NCI-H2196 treated with DMSO at 0.1 percent for 48 hours (cell line): Measurements from ENCODE around the gene YIPF4.
"Not testable (repeated sequence)": the region's sequence is repeated elsewhere in the genome, so short reads cannot be mapped to it uniquely, and the experiment has no call there.

Experiments
- DNase-seq: peaks from one replicate; lab custom pipeline; 2025; ENCODE audit not compliant: unreplicated experiment; lab: John Stamatoyannopoulos, UW

YIPF4 gene

GRCh38 chr2:32277674-32278477 is at the start of gene YIPF4:
TSS of gene YIPF4 (plus strand) at chr2:32277904. CDS start at chr2:32278156, 252 bp downstream.
- DNase-seq: peak; percentile 81

DNA sequence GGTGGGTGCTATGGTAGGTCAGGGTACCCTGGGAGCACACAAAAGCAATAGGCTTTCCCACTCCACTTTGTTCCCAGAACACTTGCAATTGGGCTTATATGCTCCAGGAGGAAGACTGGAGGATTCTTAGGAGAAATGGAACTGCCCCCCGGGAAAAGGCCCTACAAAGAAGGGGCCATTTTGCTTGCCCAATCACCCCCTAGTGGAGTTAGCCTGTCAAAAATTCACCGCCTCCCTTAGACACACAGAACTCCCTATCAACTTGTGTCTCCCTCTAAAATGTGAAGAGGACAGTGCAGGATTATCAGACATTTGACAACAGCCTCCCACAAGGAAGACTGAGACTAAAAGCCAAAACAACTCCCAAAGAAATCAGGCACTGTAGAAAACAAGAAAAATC is 49.5 kb upstream of the YIPF4 start:
- DNase-seq: no peak

DNA sequence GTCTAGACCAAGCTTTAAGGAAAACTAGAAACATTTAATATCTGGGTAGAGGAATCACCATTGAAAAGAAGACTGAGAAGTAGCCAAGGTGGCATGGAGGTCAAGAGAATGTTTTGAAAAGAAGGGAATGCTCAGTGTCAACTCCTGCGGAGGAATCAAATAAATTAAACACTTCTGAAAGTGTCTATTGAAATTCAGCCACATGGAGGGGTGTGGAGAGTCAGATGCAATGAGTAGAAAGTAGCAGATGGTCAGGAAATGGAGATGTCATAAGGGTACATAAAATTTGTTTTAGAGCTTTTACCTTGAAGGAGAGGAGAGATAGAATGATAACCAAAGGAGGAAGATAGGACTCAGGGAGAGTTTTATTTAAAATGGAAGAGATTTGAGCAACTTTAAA is 48.1 kb upstream of the YIPF4 start:
- peak; percentile 6 for DNase-seq

DNA sequence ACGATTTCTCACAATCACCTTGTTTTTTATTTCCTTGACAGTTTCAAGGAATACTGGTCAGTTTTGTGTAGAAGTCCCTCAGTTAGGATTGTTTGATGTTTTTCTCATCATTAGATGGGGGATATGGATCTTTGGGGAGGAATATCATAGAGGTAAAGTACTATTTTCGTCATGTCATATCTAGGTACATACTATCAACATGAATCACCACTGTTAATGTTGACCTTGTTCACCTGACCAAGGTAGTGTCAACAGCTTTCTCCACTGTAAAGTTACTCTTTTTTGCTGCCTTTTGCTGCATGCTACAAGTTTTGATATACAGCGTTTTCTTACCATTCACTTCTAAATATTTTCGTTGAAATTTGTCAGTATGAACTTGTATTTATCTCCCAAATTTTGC is 45.7 kb upstream of the YIPF4 start:
- no peak for DNase-seq

GRCh38 chr2:32235315-32235714 is 42.4 kb upstream of the YIPF4 start:
- no peak for DNase-seq

DNA sequence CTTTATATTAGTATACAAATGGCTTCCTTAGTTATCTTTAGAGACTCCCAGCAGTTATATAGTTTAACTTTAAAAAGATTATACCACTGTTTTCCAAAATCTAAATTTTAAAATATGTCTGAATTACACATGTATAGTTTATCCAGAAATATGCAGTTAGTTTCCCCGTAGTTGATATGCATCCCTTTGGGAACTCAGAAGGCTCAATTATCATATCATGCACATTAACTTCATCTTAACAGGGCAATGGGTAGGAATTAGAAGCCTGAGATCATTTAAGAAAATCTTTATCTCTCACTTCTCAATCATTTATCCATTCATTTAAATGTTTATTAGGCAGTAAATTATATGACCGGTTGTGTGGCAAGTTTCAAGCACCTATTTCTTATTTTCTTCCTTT is 40.2 kb upstream of the YIPF4 start:
- DNase-seq: no peak

DNA sequence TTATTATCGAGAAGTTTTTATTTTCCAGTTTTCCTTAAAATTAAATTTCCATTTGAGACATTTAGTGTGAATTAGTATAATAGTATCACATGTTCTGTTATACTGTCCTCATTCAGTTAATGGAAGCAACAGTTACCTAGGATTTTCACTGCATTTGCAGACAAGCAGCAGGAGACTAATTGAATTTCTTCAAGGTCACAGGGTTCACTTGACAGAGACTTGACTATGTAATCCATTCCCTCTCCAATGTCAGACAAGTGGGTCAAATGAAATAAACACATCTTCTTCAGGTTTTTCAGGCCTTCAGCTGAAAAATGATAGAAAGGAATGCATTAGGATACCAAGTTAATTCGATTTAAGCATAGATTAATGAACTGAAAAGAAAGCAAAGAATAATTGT is 39.7 kb upstream of the YIPF4 start:
- DNase-seq: no peak

DNA sequence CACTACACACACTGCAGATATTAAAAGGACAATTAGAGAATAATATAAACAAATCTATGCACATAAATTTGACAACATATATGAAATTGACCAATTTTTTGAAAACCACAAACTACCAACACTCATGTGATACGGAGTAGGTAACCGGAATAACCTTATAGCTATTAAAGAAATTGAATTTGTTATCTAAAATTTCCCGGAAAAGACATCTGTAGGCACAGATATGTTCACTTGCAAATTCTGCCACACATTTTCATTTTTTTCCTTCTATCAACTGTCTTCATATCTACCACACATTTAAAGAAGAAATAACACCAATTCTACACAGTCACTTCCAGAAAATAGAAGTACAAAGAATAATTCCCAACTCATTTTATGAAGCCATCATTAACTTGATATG is 35.4 kb upstream of the YIPF4 start:
- DNase-seq: no peak

GRCh38 chr2:32246911-32247310 is 30.8 kb upstream of the YIPF4 start:
- DNase-seq: peak; percentile 59

DNA sequence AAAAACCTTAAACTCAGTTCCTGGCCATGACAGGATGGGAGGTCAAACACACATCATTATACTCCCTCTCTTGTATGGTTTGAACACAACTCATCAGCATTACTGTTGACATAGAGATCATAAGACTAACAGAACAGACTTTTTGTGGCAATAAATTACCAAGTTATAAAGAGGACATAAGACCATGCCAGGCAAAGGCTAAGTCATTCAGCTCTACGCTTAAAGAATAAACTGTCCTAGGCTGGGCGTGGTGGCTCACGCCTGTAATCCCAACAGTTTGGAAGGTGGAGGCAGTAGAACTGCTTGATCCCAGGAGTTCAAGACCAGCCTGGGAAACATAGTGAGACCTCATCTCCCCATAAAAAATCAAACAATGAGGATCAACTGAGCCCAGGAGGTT is 29.4 kb upstream of the YIPF4 start:
- DNase-seq: no peak

- DNase-seq: no peak
Measured at GRCh38 chr2:32249731-32250236, 27.9 kb upstream of the YIPF4 start.

DNA sequence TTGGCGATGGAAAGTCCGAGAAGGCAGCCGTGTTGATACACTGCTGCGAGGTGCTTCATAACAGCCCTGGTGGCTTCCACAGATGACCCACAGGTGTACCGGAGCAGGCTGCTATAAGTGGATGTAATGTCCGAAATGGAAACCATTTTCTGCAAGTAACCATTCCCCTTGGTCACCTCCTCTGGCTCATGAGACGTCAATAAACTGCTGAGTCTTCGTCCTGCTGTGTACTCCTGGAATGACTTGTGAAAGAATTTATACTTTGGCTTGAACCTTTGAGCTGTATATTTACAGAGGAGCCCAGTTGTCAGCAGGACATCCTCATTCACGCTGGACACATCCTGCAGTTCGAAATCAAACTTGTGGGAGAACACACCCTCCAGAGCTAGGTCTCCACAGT is 27.4 kb upstream of the YIPF4 start:
- DNase-seq: no peak

GRCh38 chr2:32258242-32258641 is 19.5 kb upstream of the YIPF4 start:
- no peak for DNase-seq

GRCh38 chr2:32260376-32260775 is 17.3 kb upstream of the YIPF4 start:
- DNase-seq: no peak

GRCh38 chr2:32262105-32262504 is 15.6 kb upstream of the YIPF4 start:
- no peak for DNase-seq

DNA sequence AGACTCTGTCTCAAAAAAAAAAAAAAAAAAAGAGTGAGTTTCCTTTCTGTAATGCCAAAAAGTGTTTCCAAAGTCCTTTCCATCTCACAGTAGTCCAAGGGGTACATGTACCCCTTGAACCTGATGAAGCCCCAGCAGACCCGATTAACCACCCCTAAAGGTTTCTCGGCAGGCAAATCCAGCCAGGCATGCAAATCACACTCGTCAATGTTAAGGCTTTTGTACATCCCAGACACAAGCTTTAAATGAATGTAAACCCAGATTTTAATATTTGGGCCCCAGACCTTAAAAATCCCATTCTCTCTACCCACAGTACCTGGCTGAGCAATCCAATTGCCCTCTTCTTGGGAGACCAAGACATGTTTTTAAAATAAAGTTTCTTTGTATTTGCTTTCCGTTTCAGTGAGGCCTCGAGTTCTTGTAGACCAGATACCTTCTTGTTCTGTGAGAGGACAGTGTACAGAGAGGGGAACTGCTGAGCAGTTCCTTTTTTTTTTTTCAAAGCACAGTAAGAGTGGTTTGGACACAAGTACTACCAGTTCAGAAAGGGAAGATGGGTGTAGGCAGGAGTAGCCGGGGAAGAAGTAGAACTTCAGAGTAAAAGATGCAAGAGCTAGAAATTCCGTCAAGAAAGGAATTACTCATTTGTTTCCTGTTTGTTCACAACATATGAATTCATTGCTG is 13.1 kb upstream of the YIPF4 start, which contains the start of gene NLRC4:
NLRC4 (minus strand) TSS at position 465 of the 684 bp plus-strand sequence. CDS start 8,111 bp downstream, outside the sequence.
- DNase-seq: no peak

- DNase-seq: no peak
Measured at GRCh38 chr2:32271063-32271462, 6.6 kb upstream of the YIPF4 start.

GRCh38 chr2:32272279-32272678 is 5.4 kb upstream of the YIPF4 start:
- DNase-seq: no peak

DNA sequence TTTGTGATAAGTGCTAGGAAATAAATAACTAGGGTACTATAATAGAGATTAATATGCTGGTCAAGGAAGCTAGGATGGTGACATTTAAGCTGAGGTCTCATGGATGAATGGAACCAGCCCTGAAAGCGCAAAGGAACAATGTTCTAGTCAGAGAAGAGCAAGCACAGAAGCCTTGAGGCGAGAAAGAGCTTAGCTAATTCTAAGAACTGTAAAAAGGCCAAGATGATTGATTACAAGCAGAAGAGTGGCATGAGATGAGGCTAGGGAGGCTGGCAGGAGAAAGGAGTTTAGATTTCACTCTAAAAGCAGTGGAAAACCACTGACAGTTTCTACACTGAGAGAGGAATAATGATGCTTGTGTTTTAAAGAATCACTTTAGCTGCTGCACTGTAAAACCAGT is 3.4 kb upstream of the YIPF4 start:
- DNase-seq: no peak

DNA sequence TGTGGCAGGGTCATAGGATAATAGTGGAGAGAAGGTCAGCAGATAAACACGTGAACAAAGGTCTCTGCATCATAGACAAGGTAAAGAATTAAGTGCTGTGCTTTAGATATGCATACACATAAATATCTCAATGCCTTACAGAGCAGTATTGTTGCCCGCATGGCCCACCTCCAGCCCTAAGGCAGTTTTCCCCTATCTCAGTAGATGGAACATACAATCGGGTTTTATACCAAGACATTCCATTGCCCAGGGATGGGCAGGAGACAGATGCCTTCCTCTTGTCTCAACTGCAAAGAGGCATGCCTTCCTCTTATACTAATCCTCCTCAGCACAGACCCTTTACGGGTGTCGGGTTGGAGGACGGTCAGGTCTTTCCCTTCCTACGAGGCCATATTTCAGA is 1.9 kb upstream of the YIPF4 start:
- not testable (repeated sequence) for DNase-seq

DNA sequence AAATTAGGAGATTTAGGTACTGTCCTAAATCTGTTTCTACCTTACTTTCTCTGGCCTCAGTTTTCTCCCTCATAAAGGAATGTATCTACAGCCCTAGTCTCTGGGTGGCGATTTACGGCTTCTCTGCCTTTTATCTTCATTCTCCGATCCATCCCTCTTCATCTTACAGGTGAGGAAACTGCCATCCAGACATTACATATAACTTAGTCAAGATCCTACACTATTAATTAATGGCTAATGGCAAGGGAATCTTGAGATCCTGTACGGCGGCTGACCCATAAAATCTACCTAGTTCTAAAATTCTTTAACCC is 386 bp upstream of the YIPF4 start:
- no peak for DNase-seq

- no peak for DNase-seq
Measured at GRCh38 chr2:32278478-32278853, 762 bp downstream of the YIPF4 start.
